Fibroblast of pulmonary artery (primary cell): Measurements from ENCODE around the gene EDEM1.

Source experiments
- DNase-seq: peaks from one replicate; pipeline ENCODE4 v3.0.0-alpha.2; 2010; ENCODE audit warnings: low read depth
- H3K4me3 ChIP-seq: replicated peaks from 2 replicates; pipeline ENCODE4 v1.5.1; 2011; ENCODE audit warnings: low read depth, mild to moderate bottlenecking, control low read depth, low read length, moderate library complexity
- TF ChIP-seq, protein P1 (sequence below): IDR thresholded peaks from 2 replicates; pipeline ENCODE4 v1.5.1; 2011; ENCODE audit warnings: mild to moderate bottlenecking, control low read depth, low read length, inconsistent platforms; ENCODE audit errors: missing control alignments

EDEM1 gene

DNA sequence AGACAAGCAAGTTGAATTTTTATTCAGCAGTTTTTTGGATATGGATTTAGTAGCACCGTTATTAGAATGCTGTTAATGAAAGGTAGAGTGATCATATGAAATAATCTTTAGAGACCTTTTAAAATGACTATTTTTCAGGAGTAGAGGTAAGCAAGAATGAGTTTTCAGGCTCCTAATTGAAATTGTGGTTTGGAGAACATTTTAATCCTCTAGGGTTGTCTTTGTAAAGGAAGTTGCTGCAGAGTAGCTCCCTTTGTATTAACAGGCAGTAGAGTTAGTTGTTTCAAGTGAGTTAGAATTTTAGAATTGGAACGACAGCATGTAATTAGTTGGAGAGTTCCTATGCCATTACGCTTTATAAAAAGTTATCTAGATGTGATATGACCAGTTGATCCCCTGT lies 27.2 kb upstream of the EDEM1 start:
- no peak for DNase-seq
- TF ChIP-seq, protein P1, sequence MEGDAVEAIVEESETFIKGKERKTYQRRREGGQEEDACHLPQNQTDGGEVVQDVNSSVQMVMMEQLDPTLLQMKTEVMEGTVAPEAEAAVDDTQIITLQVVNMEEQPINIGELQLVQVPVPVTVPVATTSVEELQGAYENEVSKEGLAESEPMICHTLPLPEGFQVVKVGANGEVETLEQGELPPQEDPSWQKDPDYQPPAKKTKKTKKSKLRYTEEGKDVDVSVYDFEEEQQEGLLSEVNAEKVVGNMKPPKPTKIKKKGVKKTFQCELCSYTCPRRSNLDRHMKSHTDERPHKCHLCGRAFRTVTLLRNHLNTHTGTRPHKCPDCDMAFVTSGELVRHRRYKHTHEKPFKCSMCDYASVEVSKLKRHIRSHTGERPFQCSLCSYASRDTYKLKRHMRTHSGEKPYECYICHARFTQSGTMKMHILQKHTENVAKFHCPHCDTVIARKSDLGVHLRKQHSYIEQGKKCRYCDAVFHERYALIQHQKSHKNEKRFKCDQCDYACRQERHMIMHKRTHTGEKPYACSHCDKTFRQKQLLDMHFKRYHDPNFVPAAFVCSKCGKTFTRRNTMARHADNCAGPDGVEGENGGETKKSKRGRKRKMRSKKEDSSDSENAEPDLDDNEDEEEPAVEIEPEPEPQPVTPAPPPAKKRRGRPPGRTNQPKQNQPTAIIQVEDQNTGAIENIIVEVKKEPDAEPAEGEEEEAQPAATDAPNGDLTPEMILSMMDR: no peak
- H3K4me3 ChIP-seq: no peak overlapping the region

DNA sequence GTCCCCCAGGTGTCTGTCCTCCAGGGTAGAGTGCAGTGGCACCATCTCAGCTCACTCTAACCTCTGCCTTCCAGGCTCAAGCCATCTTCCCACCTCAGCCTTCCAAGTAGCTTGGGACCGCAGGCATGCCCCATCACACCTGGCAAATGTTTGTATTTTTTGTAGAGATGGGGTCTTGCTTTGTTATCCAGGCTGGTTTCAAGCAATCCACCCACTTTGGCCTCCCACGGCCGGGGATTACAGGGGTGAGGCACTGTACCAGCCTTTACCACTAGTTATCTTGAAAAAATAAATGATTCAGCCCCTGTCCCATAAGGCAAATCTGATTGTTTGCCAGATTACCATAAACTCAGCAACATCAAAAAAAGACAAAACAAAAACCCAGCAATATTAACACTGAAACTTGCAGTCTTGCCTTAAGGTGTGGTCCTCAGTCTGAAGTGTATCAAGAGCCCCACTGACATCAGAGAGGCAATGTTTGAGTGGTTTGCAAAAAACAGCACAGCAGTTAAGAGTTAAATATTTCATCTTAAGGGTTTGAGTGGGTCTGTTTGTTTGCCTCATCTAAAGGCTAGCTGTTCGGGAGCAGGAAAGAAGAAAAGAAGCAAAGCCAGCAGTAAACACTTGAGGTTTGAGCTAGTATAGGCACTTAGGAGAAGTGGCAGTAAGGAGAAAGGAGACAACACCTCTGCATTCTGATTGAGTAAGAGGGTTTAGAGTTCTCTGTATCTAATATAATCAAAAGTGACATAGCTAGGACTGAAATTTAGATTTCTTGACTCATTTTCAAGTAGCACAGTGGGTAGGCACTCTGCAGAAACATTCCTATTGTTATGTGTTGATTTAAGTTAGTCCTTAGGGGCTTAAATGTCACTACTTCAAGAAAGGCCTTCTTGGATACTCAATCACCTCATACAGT lies 26.3 kb upstream of the EDEM1 start:
- DNase-seq: peak; percentile 6
- TF ChIP-seq, protein P1: no peak
- no peak overlapping the region for H3K4me3 ChIP-seq

DNA sequence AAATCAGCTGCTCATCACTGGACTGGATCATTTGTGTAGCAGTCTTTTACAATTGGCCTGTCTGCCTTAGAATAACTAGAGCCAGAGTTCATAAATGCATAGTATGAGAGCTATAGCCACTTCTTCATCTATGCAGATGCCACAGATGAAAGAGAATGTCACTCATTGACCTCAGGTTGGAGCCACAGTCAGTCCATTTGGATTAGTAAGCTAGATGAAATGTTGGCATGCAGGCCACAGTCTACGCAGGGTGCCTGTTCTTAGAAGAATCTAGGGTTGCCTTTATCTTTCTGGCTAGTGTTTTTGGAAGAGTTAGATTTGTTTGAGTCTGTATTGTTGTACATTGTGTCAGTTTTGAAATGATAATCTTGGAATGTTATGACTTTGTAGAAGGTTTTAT lies 25.4 kb upstream of the EDEM1 start:
- TF ChIP-seq, protein P1: no peak
- peak; percentile 80 for DNase-seq
- no peak overlapping the region for H3K4me3 ChIP-seq

- TF ChIP-seq, protein P1: no peak
- DNase-seq: no peak
- no peak overlapping the region for H3K4me3 ChIP-seq
Measured at GRCh38 chr3:5165698-5166097, 21.8 kb upstream of the EDEM1 start.

GRCh38 chr3:5166846-5167245 lies 20.7 kb upstream of the EDEM1 start:
- TF ChIP-seq, protein P1: no peak
- DNase-seq: no peak

GRCh38 chr3:5168110-5168509 lies 19.4 kb upstream of the EDEM1 start:
- no peak for DNase-seq
- no peak overlapping the region for H3K4me3 ChIP-seq
- TF ChIP-seq, protein P1: no peak

More at GRCh38 chr3:5166846-5167245, 20.7 kb upstream of the EDEM1 start:
- H3K4me3 ChIP-seq: no peak overlapping the region
